ENCODE measurements around the gene DPP6. TPM values are rescaled to one million over a fixed set of nuclear protein-coding genes. Genes with fewer than 3 reads are reported as not detected.

Gene DPP6
- total and polyA plus RNA-seq, 12 donors: 0.07 to 2.1 (median 0.16) TPM; not detected in 4

- no peak for DNase-seq
- Histone ChIP-seq H3K9me3 (peaks cover 0 to 3% (median 0%) of the 10 kb centered on the region in 11 donors), H3K36me3 (no peaks in the 10 kb centered on the region), H3K4me3 (no peak overlapping the region), H3K27me3 (peaks cover 0 to 35% (median 13%) of the 10 kb centered on the region in 7 donors), H3K4me1 (no peaks in the 10 kb centered on the region), H3K27ac (no peak overlapping the region)
- TF ChIP-seq CTCF (IDR thresholded peaks at IDR 0.05): no peak
- ATAC-seq: no peak
- 75 to 86% methylated on average over 8 of the region's 8 CpGs for WGBS, 2 donors
- intact Hi-C loops (cut with DNase I): no loop called here
Observed at GRCh38 chr7:154905615-154906014, 853.4 kb downstream of the DPP6 start.

- Histone ChIP-seq H3K4me1 (no peaks in the 10 kb centered on the region), H3K27me3 (peaks cover 0 to 37% (median 13%) of the 10 kb centered on the region in 7 donors), H3K27ac (no peak overlapping the region), H3K4me3 (no peak overlapping the region), H3K9me3 (peaks cover 0 to 9% (median 0%) of the 10 kb centered on the region in 11 donors), H3K36me3 (no peaks in the 10 kb centered on the region)
- intact Hi-C loops (cut with DNase I): no loop called here
- ATAC-seq: no peak
- WGBS, 2 donors: 91 to 95% methylated on average over 7 of the region's 7 CpGs
- no peak for DNase-seq
- no peak for TF ChIP-seq CTCF (IDR thresholded peaks at IDR 0.05)
Observed at GRCh38 chr7:154906201-154906600, 854.0 kb downstream of the DPP6 start.

- no peaks in the 10 kb centered on the region for H3K36me3 ChIP-seq
- no peaks in the 10 kb centered on the region for H3K4me1 ChIP-seq
- H3K9me3 ChIP-seq: peaks cover 0 to 10% (median 0%) of the 10 kb centered on the region in 11 donors
- peaks cover 0 to 37% (median 13%) of the 10 kb centered on the region in 7 donors for H3K27me3 ChIP-seq
- no peak overlapping the region for H3K27ac ChIP-seq
- no peak overlapping the region for H3K4me3 ChIP-seq
- no peak for ATAC-seq
- no peak for TF ChIP-seq CTCF (IDR thresholded peaks at IDR 0.05)
- WGBS, 2 donors: 95 to 96% methylated on average over 36 to 41 of the region's 41 CpGs
- intact Hi-C loops (cut with DNase I): no loop called here
- DNase-seq: no peak
Observed at GRCh38 chr7:154906736-154907355, 854.6 kb downstream of the DPP6 start.

GRCh38 chr7:154907651-154908620, 855.7 kb downstream of the DPP6 start:
- no peak for DNase-seq
- H3K36me3 ChIP-seq: no peaks in the 10 kb centered on the region
- WGBS, 2 donors: 74 to 77% methylated on average over 21 of the region's 21 CpGs
- H3K9me3 ChIP-seq: peaks cover 0 to 10% (median 0%) of the 10 kb centered on the region in 11 donors
- ATAC-seq: no peak
- no peaks in the 10 kb centered on the region for H3K4me1 ChIP-seq
- intact Hi-C loops (cut with DNase I): no loop called here
- no peak overlapping the region for H3K27ac ChIP-seq
- peaks cover 0 to 37% (median 13%) of the 10 kb centered on the region in 7 donors for H3K27me3 ChIP-seq
- no peak for TF ChIP-seq CTCF (IDR thresholded peaks at IDR 0.05)
- H3K4me3 ChIP-seq: no peak overlapping the region
